HG03378 (cell line): ENCODE data around the gene TAF11L14.
"Not testable (repeated sequence)": the region's sequence is repeated elsewhere in the genome, so short reads cannot be mapped to it uniquely, and the experiment has no call there.

Experiments used
- ATAC-seq: cut with Tn5 transposase; IDR thresholded peaks from one replicate; pipeline ENCODE4 v1.9.1; 2021; ENCODE audit warnings: mild to moderate bottlenecking, moderate library complexity; ENCODE audit not compliant: unreplicated experiment

The TAF11L14 gene

GRCh38 chr5:17634160-17634559, at the start of gene TAF11L14:
TSS of gene TAF11L14 (plus strand) at chr5:17634460.
- no peak for ATAC-seq

GRCh38 chr5:17585658-17586057, 48.6 kb upstream of the TAF11L14 start, which contains the start of gene TAF11L7:
TSS of gene TAF11L7 (minus strand) at chr5:17585758.
- ATAC-seq: not testable (repeated sequence)

- ATAC-seq: not testable (repeated sequence)
Measured at GRCh38 chr5:17590860-17591259, 43.4 kb upstream of the TAF11L14 start, which contains the start of gene TAF11L8. TSS of gene TAF11L8 (minus strand) at chr5:17590960.

DNA sequence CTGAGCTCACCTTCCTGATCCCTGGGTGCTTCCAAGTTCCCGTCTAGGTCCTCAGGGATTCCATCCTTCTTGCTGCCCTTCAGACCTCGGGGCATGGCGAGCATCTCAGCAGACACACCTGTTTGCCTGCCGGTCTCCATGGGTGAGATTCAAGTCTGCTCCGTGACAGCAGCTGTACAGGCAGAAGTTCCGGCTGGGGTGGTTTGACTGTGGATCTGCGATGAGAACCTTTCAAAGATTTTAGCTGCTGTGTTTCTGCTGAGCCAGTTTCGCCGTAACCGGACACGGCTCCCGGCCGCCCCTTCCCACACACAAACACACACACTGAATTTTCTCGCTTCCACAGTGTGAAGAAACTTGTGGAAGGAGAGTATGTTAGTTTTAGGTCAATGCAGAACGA, 40.0 kb upstream of the TAF11L14 start, which contains the start of gene TAF11L9:
TSS of gene TAF11L9 (minus strand) at position 140 of the 400 bp plus-strand sequence.
- not testable (repeated sequence) for ATAC-seq

- not testable (repeated sequence) for ATAC-seq
Measured at GRCh38 chr5:17597728-17598127, 36.5 kb upstream of the TAF11L14 start, which contains the start of gene TAF11L10. TSS of gene TAF11L10 (minus strand) at chr5:17597828.

DNA sequence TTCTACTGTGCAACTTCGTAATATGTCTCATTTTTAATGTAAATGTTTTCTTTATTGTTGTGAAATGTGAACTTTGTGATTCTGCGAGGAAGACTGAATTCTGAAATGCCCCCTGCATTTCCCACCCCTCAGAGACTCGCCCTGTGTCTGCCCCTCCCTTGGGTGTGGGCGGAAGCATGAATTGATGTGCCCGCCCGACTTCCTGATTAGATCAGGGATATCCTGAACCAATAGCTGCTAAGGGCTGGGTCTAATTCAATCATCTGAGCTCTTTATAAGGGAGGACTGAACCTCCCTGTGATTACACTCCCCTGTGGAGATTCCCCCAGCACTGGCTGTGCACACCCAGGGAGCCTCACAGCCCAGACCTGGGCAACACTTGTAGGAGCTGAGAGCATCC, 30.4 kb upstream of the TAF11L14 start, which contains the start of gene TAF11L11:
TSS of gene TAF11L11 (plus strand) at position 304 of the 400 bp plus-strand sequence.
- not testable (repeated sequence) for ATAC-seq

DNA sequence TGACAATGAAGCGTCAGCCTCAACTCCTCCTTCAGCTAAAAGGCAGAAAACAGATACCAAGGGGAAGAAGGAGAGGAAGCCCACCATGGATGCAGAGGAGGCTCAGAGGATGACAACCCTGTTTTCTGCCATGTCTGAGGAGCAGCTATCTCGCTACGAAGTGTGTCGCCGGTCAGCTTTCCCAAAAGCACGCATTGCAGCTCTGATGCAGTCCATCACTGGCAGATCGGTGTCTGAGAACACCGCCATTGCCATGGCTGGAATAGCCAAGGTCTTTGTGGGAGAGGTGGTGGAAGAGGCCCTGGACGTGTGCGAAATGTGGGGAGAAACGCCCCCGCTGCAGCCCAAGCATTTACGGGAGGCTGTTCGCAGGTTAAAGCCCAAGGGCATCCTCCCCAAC, 29.3 kb upstream of the TAF11L14 start:
- ATAC-seq: no peak

GRCh38 chr5:17607461-17607860, 26.8 kb upstream of the TAF11L14 start:
- not testable (repeated sequence) for ATAC-seq

GRCh38 chr5:17610092-17610491, 24.2 kb upstream of the TAF11L14 start, which contains the start of gene TAF11L12:
TSS of gene TAF11L12 (plus strand) at chr5:17610392.
- ATAC-seq: not testable (repeated sequence)

DNA sequence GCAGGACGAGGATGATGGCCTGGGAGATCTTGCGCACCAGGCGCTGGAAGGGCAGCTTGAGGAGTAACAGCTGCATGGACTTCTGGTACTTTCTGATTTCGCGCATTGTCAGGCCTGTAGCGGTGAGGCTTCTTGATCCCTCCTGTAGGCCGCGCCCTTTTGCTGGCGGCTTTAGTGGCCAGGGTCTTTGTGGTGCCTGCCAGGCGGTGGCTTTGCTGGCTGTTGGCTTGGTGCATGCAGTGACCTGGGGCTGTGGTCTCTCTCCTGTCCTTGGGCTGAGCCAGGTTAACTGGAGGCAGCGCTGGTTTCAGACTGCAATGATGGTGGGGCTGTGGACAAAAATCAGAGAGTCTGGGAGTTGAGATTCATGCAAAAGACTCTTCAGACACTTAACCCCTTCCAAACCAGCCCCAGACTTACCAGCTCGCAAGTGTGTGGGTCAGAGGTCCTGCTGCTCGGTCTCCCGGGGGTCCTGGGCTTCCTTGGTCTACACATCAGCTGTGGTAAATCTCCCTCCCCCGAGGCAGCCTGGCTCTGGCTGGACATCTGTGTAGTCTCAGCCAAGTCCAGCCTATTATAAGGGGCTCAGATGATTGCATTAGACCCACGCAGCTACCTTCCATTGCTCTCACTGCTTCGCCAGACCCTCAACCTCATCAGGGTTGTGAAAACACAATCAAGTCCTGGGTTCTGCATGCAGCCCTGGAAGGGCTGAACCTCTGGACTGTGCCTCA, 19.2 kb upstream of the TAF11L14 start:
- no peak for ATAC-seq

- no peak for ATAC-seq
Measured at GRCh38 chr5:17619354-17619753, 14.9 kb upstream of the TAF11L14 start.

DNA sequence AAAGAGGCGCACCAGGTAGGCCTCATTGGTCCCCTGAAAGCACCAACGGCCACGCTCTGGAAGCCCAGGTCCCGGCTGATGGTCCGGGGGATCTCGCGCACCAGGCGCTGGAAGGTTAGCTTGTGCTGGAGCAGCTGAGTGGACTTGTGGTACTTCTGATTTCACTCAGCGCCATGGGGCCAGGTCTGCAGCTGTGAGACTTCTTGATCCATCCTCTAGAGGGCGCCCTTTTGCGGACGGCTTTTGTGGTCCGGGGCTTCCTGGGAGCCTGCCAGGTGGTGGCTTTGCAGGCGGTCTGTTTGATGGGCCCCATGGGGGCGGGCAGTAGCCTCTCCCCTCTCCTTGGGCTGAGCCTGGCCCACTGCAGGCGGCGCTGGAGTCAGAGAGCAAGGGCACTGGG, 13.6 kb upstream of the TAF11L14 start:
- ATAC-seq: no peak

DNA sequence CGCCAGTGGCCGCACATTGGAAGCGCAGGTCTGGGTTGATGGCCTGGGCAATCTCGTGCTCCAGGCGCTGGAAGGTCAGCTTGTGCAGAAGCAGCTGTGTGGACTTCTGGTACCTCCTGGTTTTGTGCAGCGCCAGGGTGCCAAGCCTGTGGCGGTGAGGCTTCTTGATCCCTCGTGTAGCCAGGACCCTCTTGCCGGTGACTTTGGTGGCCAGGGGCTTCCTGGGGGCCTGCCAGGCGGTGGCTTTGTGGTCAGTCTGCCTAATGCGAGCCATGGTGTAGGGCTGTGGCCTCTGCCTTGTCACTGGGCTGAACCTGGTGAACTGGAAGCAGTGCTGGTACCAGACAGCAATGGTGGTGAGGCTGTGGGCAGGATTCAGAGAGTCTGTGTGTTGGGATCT, 8.6 kb upstream of the TAF11L14 start:
- no peak for ATAC-seq

GRCh38 chr5:17631788-17632187, 2.5 kb upstream of the TAF11L14 start, which contains the start of gene TAF11L13:
TSS of gene TAF11L13 (plus strand) at chr5:17632088.
- ATAC-seq: not testable (repeated sequence)

DNA sequence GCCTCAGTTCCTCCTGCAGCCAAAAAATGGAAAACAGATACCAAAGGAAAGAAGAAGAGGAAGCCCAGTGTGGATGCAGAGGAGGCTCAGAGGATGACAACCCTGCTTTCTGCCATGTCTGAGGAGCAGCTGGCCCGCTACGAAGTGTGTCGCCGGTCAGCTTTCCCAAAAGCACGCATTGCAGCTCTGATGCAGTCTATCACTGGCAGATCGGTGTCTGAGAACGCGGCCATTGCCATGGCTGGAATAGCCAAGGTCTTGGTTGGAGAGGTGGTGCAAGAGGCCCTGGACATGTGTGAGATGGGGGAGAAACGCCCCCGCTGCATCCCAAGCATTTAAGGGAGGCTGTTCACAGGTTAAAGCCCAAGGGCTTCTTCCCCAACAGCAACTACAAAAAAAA, 15.0 kb downstream of the TAF11L14 start:
- ATAC-seq: not testable (repeated sequence)

GRCh38 chr5:17655201-17655759, 21.0 kb downstream of the TAF11L14 start:
- ATAC-seq: not testable (repeated sequence)

DNA sequence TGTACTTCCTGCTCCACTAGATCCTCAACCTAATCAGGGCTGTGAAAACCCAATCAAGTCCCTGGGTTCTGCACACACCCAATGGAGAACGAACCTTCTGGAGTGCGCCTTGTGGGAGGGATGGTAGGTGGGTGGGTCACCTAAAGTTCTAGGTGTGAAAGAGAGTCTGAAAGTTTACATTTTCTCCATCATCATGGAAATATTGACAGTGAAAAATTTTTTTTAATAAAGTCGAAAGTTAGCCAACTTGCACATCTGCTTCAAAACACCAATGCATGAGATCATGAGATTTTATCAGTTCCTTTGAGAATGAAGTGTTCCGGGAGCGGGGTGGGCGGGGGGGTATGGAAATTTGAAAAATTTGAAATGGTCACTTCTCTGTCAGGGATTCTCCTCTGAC, 21.7 kb downstream of the TAF11L14 start:
- no peak for ATAC-seq

GRCh38 chr5:17663182-17663581, 28.9 kb downstream of the TAF11L14 start:
- no peak for ATAC-seq

DNA sequence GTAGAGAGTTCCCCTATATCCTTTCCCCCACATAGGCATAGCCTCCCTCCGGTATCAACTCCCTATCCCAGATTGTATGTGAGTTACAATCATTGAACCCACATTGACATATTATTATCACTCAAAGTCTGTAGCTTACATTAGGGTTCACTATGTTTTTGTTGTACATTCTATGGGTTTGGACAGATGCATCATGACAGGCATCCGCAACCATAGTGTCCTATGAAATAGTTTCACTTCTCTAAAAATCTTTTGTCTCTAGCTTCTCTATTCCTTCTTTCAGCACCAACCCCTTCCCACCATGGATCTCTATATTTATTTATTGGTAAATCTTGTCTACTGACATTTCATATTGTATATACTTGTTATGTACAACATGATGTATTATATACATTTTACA, 31.6 kb downstream of the TAF11L14 start:
- no peak for ATAC-seq

DNA sequence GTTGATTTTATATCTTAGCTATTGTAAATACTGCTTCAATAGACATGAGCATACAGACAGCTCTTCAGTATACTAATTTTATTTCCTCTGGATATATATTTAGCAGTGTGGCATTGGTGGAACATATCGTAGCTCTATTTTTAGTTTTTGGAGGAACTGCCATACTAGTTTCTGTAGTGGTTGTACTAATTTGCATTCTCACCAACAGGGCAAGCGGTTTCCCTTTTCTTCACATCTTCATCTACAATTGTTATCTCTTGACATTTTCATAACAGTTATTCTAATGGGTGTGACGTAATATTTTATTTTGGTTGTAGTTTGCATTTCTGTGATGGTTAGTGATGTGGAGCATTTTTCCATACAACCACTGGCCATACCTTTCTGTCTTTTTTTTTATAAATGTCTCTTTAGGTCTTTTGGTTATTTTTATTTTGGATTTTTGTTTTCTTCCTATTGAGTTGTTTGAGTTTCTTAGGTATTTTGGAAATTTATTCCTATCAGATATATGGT, 32.5 kb downstream of the TAF11L14 start:
- ATAC-seq: no peak

- ATAC-seq: no peak
Measured at GRCh38 chr5:17670353-17670752, 36.1 kb downstream of the TAF11L14 start.
